ENCODE results near the gene KATNBL1.

Gene KATNBL1

DNA sequence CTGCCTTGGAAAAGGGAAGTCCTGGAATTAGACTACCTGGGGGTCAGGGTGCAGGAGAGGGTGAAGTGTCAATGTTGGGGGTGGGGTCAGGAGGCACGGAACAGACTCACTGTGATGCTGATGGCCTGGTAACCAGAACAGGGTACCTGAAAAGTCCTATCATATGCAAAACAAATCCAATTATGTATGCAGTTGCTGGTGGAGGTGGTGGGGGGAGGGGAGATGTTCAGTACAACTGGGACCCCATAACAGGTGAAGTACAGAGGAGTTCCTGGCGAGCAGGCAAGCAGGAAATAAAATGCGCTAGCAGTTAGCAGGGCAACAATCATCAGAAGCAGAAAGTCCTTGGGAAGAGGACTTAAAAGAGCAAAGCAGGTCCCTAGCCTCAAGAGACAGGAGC lies 4.2 kb upstream of the KATNBL1 start:
- TF ChIP-seq, protein P1, sequence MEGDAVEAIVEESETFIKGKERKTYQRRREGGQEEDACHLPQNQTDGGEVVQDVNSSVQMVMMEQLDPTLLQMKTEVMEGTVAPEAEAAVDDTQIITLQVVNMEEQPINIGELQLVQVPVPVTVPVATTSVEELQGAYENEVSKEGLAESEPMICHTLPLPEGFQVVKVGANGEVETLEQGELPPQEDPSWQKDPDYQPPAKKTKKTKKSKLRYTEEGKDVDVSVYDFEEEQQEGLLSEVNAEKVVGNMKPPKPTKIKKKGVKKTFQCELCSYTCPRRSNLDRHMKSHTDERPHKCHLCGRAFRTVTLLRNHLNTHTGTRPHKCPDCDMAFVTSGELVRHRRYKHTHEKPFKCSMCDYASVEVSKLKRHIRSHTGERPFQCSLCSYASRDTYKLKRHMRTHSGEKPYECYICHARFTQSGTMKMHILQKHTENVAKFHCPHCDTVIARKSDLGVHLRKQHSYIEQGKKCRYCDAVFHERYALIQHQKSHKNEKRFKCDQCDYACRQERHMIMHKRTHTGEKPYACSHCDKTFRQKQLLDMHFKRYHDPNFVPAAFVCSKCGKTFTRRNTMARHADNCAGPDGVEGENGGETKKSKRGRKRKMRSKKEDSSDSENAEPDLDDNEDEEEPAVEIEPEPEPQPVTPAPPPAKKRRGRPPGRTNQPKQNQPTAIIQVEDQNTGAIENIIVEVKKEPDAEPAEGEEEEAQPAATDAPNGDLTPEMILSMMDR (IDR thresholded peaks at IDR 0.05; ENCODE audit: borderline replicate concordance, extremely low read depth, low read length, poor library complexity, severe bottlenecking), result no peak
- no peak for TF ChIP-seq EZH2 (IDR thresholded peaks at IDR 0.05; ENCODE audit: borderline replicate concordance, low read depth, low read length, severe bottlenecking)
- ATAC-seq (ENCODE audit: insufficient read depth, low read depth), result no peak
- no peak overlapping the region for H3K9ac ChIP-seq (ENCODE audit: low read depth, low read length)
- H3K79me2 ChIP-seq (ENCODE audit: insufficient read depth, low read length), result peaks cover 6% of the 10 kb centered on the region
- H2AFZ ChIP-seq (ENCODE audit: low read depth, low read length), result no peak overlapping the region
- no peak overlapping the region for H3K27ac ChIP-seq (ENCODE audit: low read length)
- H3K27me3 ChIP-seq (ENCODE audit: insufficient read depth, low read length, poor library complexity), result peaks cover 2% of the 10 kb centered on the region
- H3K36me3 ChIP-seq (ENCODE audit: insufficient read depth, low read length), result no peaks in the 10 kb centered on the region
- no peaks in the 10 kb centered on the region for H4K20me1 ChIP-seq (ENCODE audit: insufficient read depth, low read length)
- no peak for DNase-seq
- peaks cover 5% of the 10 kb centered on the region; the same call in 1 of the 2 replicates for H3K4me1 ChIP-seq (ENCODE audit: insufficient read depth, low read length)
- no peak overlapping the region for H3K4me3 ChIP-seq (ENCODE audit: low read depth in 1 of 2, low read length in 2 of 2)
- no peak overlapping the region for H3K4me2 ChIP-seq (ENCODE audit: insufficient read depth, low read length)
- H3K9me3 ChIP-seq (ENCODE audit: insufficient read depth, low read length, severe bottlenecking), result no peaks in the 10 kb centered on the region

GRCh38 chr15:34213690-34214089 lies 3.8 kb upstream of the KATNBL1 start:
- no peak overlapping the region for H3K9ac ChIP-seq (ENCODE audit: low read depth, low read length)
- H3K79me2 ChIP-seq (ENCODE audit: insufficient read depth, low read length), result peaks cover 10% of the 10 kb centered on the region
- H3K27me3 ChIP-seq (ENCODE audit: insufficient read depth, low read length, poor library complexity), result peaks cover 2% of the 10 kb centered on the region
- TF ChIP-seq, protein P1 (IDR thresholded peaks at IDR 0.05; ENCODE audit: borderline replicate concordance, extremely low read depth, low read length, poor library complexity, severe bottlenecking), result no peak
- TF ChIP-seq EZH2 (IDR thresholded peaks at IDR 0.05; ENCODE audit: borderline replicate concordance, low read depth, low read length, severe bottlenecking), result no peak
- no peak overlapping the region for H3K27ac ChIP-seq (ENCODE audit: low read length)
- no peak overlapping the region for H3K4me2 ChIP-seq (ENCODE audit: insufficient read depth, low read length)
- H4K20me1 ChIP-seq (ENCODE audit: insufficient read depth, low read length), result no peaks in the 10 kb centered on the region
- no peak for DNase-seq
- no peak overlapping the region for H3K4me3 ChIP-seq (ENCODE audit: low read depth in 1 of 2, low read length in 2 of 2)
- ATAC-seq (ENCODE audit: insufficient read depth, low read depth), result no peak
- H2AFZ ChIP-seq (ENCODE audit: low read depth, low read length), result no peak overlapping the region
- H3K36me3 ChIP-seq (ENCODE audit: insufficient read depth, low read length), result no peaks in the 10 kb centered on the region
- no peaks in the 10 kb centered on the region for H3K9me3 ChIP-seq (ENCODE audit: insufficient read depth, low read length, severe bottlenecking)
- peaks cover 9% of the 10 kb centered on the region for H3K4me1 ChIP-seq (ENCODE audit: insufficient read depth, low read length)

DNA sequence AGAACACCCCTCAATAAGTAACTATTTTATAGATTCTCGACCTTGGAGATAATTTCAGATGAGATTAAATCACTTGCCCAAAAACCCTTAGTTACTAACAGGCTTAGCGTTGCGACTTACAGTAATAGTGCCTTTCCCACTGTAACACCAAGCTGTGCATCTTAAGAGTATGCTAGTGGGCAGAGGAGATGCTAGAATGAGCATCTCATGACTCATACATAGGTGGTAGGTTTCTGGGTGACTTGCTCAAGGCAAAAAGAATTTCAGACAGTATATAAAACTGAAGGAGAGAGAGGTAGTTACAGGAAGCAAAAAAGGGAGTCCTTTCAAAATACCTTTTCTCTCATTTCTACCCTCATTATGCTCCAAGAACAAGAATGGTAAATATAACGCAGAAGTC lies 3.9 kb downstream of the KATNBL1 start:
- Histone ChIP-seq H3K9me3 (ENCODE audit: insufficient read depth, low read length, severe bottlenecking) (no peaks in the 10 kb centered on the region), H2AFZ (ENCODE audit: low read depth, low read length) (no peak overlapping the region), H3K27me3 (ENCODE audit: insufficient read depth, low read length, poor library complexity) (no peaks in the 10 kb centered on the region), H3K4me3 (ENCODE audit: low read depth in 1 of 2, low read length in 2 of 2) (no peak overlapping the region), H3K4me2 (ENCODE audit: insufficient read depth, low read length) (no peak overlapping the region), H3K27ac (ENCODE audit: low read length) (no peak overlapping the region), H4K20me1 (ENCODE audit: insufficient read depth, low read length) (peaks cover 11% of the 10 kb centered on the region; the same call in 1 of the 2 replicates), H3K36me3 (ENCODE audit: insufficient read depth, low read length) (peaks cover 6% of the 10 kb centered on the region; the same call in 1 of the 2 replicates), H3K79me2 (ENCODE audit: insufficient read depth, low read length) (peaks cover 86% of the 10 kb centered on the region), H3K9ac (ENCODE audit: low read depth, low read length) (no peak overlapping the region), H3K4me1 (ENCODE audit: insufficient read depth, low read length) (peaks cover 21% of the 10 kb centered on the region)
- DNase-seq (no peak), ATAC-seq (ENCODE audit: insufficient read depth, low read depth) (no peak)
- TF ChIP-seq, protein P1 (IDR thresholded peaks at IDR 0.05; ENCODE audit: borderline replicate concordance, extremely low read depth, low read length, poor library complexity, severe bottlenecking), result no peak
- TF ChIP-seq EZH2 (IDR thresholded peaks at IDR 0.05; ENCODE audit: borderline replicate concordance, low read depth, low read length, severe bottlenecking), result no peak

GRCh38 chr15:34203936-34204335 lies 6.0 kb downstream of the KATNBL1 start:
- no peak for DNase-seq
- Histone ChIP-seq H3K9ac (ENCODE audit: low read depth, low read length) (no peak overlapping the region), H4K20me1 (ENCODE audit: insufficient read depth, low read length) (peaks cover 16% of the 10 kb centered on the region; the same call in 1 of the 2 replicates), H3K79me2 (ENCODE audit: insufficient read depth, low read length) (peaks cover 96% of the 10 kb centered on the region), H3K4me3 (ENCODE audit: low read depth in 1 of 2, low read length in 2 of 2) (no peak overlapping the region), H2AFZ (ENCODE audit: low read depth, low read length) (no peak overlapping the region), H3K4me1 (ENCODE audit: insufficient read depth, low read length) (peaks cover 15% of the 10 kb centered on the region), H3K27me3 (ENCODE audit: insufficient read depth, low read length, poor library complexity) (no peaks in the 10 kb centered on the region), H3K4me2 (ENCODE audit: insufficient read depth, low read length) (no peak overlapping the region), H3K9me3 (ENCODE audit: insufficient read depth, low read length, severe bottlenecking) (no peaks in the 10 kb centered on the region), H3K36me3 (ENCODE audit: insufficient read depth, low read length) (peaks cover 11% of the 10 kb centered on the region), H3K27ac (ENCODE audit: low read length) (no peak overlapping the region)
- no peak for ATAC-seq (ENCODE audit: insufficient read depth, low read depth)
- no peak for TF ChIP-seq EZH2 (IDR thresholded peaks at IDR 0.05; ENCODE audit: borderline replicate concordance, low read depth, low read length, severe bottlenecking)
- TF ChIP-seq, protein P1 (IDR thresholded peaks at IDR 0.05; ENCODE audit: borderline replicate concordance, extremely low read depth, low read length, poor library complexity, severe bottlenecking), result no peak
